ENCODE measurements around the gene RASA3. TPM values are rescaled to one million over a fixed set of nuclear protein-coding genes. Genes with fewer than 3 reads are reported as not detected.

RASA3 gene
- total RNA-seq, 1 experiment from 2014 or later = 22.3 TPM

- no peak for TF ChIP-seq ATF6 (CRISPR knock-in tag; IDR thresholded peaks at IDR 0.05)
- TF ChIP-seq STAT6 (CRISPR knock-in tag; conservative IDR thresholded peaks at IDR 0.05; ENCODE audit: low read depth) = no peak
- no peak for TF ChIP-seq MYBL2 (CRISPR knock-in tag; IDR thresholded peaks at IDR 0.05)
- no peak for TF ChIP-seq SOX15 (CRISPR knock-in tag; IDR thresholded peaks at IDR 0.05)
These were observed 35.5 kb upstream of the RASA3 start (continued) for GRCh38 chr13:114167885-114168284.

- H3K9me3 Mint-ChIP-seq = peaks cover 13% of the 10 kb centered on the region
- no peak overlapping the region for H3K4me3 Mint-ChIP-seq
- no peak for ATAC-seq
- no peak overlapping the region for H3K27ac Mint-ChIP-seq
- H3K4me1 Mint-ChIP-seq = peaks cover 3% of the 10 kb centered on the region; the same call in 1 of the 2 replicates
- H3K36me3 Mint-ChIP-seq = no peaks in the 10 kb centered on the region
- ChIA-PET POLR2A (no interaction called here), CTCF (no interaction called here)
- peaks cover 2% of the 10 kb centered on the region; the same call in 1 of the 2 replicates for H3K27me3 Mint-ChIP-seq (ENCODE audit: low read depth)
- DNase-seq (ENCODE audit: low spot score) = no peak
- TF ChIP-seq IRF2 (CRISPR knock-in tag; IDR thresholded peaks at IDR 0.05; ENCODE audit: borderline replicate concordance, low read depth) (no peak), GTF2I (CRISPR knock-in tag; conservative IDR thresholded peaks at IDR 0.05) (no peak)
These were observed 35.0 kb upstream of the RASA3 start for GRCh38 chr13:114167426-114167825.

GRCh38 chr13:114166381-114167131 is 34.1 kb upstream of the RASA3 start:
- ATAC-seq (no peak), DNase-seq (ENCODE audit: low spot score) (no peak)
- Mint-ChIP-seq H3K4me3 (no peak overlapping the region), H3K9me3 (peaks cover 7% of the 10 kb centered on the region), H3K27ac (no peak overlapping the region), H3K27me3 (ENCODE audit: low read depth) (peaks cover 2% of the 10 kb centered on the region; the same call in 1 of the 2 replicates), H3K36me3 (no peaks in the 10 kb centered on the region), H3K4me1 (peaks cover 4% of the 10 kb centered on the region; the same call in 1 of the 2 replicates)
- ChIA-PET POLR2A (no interaction called here), CTCF (no interaction called here)
- TF ChIP-seq SP1 (CRISPR knock-in tag; conservative IDR thresholded peaks at IDR 0.05) (no peak), EMX1 (CRISPR knock-in tag; IDR thresholded peaks at IDR 0.05) (no peak), NR3C1 (CRISPR knock-in tag; conservative IDR thresholded peaks at IDR 0.05; ENCODE audit: low read depth) (no peak), PRDM15 (CRISPR knock-in tag; IDR thresholded peaks at IDR 0.05) (no peak)

- ATAC-seq (no peak), DNase-seq (ENCODE audit: low spot score) (no peak)
- POLR2A ChIA-PET = no interaction called here
- CTCF ChIA-PET = no interaction called here
- Mint-ChIP-seq H3K4me1 (peaks cover 4% of the 10 kb centered on the region; the same call in 1 of the 2 replicates), H3K27ac (no peak overlapping the region), H3K4me3 (no peak overlapping the region), H3K9me3 (no peaks in the 10 kb centered on the region), H3K27me3 (ENCODE audit: low read depth) (peaks cover 2% of the 10 kb centered on the region; the same call in 1 of the 2 replicates), H3K36me3 (no peaks in the 10 kb centered on the region)
- no peak for TF ChIP-seq ZNF512 (CRISPR knock-in tag; IDR thresholded peaks at IDR 0.05; ENCODE audit: borderline replicate concordance)
- TF ChIP-seq SMAD4 (CRISPR knock-in tag; IDR thresholded peaks at IDR 0.05) = no peak
- no peak for TF ChIP-seq E2F5 (CRISPR knock-in tag; IDR thresholded peaks at IDR 0.05)
- TF ChIP-seq E2F1 (CRISPR knock-in tag; IDR thresholded peaks at IDR 0.05) = no peak
These were observed 32.4 kb upstream of the RASA3 start for GRCh38 chr13:114164681-114165429.
